G401.6 (cell line): ENCODE data around the gene KRT81.
"Not testable (repeated sequence)": the region's sequence is repeated elsewhere in the genome, so short reads cannot be mapped to it uniquely, and the experiment has no call there.

Source experiments
- FAIRE-seq: peaks from 2 replicates; lab custom pipeline; 2012; peaks lifted over from hg19 to GRCh38; lab: Jason Lieb, UNC

KRT81 gene

DNA sequence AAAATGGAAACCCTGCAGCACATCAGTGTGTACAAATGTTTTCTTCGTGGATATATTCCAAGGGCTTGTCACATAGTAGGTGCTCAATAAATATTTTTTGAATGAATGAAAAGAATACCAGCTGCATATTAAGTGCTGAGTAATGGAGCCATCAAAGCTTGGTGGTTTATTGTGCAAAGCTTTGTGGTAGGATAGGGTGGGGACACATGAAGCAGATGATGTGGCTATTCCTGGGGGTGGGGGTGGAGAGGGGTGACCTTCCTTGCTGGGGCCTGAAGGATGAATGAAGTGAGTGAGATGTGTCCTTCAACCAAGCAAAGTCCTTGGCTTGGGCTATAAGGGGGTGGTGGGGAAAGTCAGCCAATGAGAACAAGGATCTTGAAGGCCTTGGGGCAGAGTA, 4.3 kb upstream of the KRT81 start:
- no peak for FAIRE-seq

DNA sequence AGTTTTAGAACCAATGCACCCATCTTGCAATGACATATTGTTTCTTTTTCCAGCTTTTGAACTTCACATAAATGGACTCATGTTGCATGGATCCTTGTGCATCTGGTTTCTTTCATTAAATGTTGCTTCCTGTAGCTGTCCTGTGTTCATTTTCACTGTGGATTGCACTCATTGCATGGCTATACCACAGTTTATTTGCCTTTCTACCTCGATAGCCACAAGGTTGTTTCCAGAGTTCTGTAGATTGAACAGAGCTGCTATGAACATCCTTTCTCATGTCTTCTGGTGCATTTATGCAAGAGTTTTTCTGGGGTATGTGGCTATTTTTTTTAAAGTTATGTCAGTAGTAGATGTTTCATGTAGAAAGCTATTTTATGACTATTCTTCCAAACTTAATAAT, 3.5 kb upstream of the KRT81 start:
- no peak for FAIRE-seq

DNA sequence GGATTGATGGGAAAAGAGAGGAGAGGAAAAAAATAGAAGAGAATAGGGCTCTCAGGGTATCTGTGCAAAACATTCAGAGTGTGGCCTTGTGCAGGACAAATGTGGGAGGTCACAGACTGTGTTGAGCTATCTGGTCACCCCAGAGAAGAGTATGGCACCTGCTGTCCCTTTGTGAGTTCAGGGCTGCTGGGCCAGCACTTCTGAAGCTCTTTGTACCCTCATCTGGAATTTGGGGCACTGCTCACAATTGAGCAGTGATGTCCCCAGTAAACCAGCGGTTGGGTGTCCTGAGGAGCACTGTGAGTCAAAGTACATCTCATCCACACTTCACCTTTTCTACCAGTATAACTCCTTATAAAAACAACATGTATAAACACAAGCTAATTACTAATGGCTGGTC, 2.6 kb upstream of the KRT81 start:
- no peak for FAIRE-seq

DNA sequence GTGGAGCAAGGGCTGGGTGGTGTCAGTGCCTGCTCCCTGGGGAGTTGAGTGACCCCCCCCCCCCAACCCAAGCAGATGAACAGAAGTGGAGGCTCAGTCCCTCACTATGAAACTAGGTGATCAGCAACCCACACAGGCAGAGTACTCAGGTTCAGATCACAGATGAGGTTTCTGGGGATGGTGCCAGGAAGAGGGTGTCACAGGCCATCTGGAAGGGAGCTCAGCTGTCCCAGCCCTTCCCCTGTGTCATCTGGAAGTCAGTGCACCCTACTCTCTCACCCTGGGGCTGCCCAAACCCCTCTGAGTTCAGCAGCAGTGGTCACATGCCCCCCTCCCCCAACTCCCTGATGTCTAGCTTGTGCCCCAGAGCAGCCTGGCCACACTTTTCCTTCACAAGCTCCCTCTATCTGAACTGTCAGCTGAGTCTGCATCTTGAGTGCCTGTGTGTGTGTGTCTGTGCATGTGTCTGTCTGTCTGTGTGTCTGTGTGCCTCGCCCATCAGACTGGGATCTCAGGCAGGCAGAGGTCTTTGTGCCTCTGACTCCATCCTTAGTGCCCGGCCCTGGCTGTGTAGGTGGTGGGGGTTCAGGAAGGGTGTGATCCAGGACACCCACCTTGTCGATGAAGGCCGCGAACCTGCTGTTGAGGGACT, 725 bp downstream of the KRT81 start:
- FAIRE-seq, result not testable (repeated sequence)

DNA sequence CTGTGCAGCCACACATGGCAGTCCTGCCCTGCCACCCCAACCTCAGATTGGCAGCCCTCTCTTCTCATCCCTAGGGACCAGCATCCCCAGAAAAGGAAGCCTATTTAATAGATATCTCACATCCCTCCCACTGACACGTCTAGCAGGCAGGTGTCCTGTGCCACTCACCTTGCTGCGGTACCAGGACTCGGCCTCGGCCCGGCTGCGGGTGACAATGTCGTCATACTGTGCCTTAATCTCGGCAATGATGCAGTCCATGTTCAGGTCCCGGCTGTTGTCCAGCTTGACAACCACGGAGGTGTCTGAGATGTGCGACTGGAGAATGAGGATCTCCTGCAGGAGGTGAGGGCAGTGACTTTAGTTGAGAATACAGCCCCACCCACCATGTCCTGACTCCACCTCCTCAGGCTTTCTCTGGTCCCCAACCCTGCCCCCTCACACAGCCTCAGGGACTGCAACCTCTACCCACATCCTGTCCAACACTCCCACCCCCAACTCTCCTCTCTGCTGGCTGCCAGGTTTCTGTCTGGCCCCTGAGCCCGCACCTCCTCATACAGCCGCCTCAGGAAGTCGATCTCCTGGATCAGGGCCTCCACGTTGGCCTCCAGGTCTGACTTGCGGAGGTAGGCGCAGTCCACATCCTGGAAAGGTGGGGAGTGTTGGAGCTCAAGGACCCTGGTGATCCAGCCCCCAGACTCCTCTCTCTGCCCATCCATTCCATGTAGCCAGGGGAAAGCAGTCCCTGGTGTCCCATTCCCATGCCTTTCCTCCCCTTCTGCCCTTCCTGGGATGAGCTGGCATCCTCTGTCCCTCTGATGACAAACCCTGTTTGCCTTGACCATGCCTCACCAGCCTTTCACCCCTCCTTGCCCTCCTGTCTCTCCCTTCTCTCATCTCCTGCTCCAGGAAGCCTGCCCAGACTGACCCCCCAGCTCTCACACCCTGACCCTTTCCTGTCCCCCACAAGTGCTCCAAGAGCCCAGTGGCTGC, 3.2 kb downstream of the KRT81 start:
- FAIRE-seq, result not testable (repeated sequence)

DNA sequence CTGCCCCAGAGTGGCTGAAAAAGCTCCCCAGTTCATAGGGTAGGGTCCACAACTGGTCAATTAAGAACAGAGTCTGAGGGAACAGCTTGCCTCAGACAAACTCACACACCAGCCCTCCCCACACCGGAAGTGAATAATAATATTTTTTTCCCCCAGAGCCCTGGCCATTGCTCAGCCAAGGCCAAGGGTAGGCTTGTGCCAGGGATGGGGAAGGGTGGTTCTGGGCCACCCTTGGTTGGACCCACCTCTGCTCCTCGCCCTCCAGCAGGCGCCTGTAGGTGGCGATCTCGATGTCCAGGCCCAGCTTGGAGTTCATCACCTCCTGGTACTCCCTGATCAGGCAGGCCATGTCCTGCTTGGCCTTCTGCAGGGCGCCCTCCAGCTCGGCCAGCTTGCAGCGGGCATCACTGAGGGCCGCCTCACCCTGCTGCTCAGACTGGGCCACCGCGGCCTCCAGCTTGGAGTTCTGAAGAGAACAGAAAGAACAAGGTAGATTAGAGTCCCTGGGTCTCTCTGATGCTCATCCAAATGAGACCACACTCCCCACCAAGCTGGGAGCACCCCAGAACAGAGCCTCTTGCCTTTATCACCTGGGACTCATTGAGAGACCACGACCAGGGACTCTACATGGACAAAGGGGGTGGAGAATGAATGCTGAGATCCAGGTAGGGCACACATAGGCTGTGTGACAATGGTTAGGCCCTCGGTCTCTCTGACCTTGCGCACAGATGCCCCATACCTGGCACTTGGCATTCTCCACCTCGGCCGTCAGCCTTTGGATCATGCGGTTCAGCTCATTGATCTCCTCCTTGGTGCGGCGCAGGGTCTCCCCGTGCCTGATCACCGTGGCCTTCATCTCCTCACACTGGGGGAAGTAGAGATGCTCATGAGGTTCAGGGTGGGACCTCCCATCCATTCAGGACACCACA, 4.2 kb downstream of the KRT81 start:
- FAIRE-seq, result not testable (repeated sequence)

DNA sequence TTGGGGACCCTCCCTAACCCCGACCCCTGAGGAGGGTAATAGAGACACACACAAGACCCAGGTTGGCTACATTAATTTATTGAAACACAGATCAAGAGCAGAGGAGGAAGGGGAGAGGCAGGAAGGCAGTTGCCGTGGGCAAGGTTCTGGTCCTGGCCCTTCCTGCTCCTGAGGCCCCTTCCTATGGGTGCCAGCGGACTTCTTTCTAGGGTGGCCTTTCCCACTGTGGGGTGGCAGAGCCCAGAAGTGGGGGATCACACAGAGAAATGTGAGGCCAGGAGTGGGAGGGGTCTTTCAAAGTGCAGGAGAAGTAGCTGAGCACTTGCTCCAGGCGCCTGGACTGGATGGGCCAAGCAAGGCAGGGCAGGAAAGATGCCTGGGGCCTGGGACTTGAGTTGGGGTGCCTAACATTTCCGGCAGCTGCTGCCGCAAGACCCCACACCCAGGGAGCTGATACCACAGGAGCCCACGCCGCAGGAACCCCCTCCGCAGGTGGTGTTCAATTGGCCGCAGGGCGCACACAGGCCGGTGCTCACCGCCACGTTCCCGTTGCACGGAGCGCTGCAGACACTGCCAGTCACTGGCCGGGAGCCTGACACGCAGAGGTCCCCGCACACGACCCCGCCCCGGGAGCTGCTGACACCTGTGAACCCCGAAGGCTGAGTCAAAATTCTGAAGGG, 5.3 kb downstream of the KRT81 start:
- no peak for FAIRE-seq

DNA sequence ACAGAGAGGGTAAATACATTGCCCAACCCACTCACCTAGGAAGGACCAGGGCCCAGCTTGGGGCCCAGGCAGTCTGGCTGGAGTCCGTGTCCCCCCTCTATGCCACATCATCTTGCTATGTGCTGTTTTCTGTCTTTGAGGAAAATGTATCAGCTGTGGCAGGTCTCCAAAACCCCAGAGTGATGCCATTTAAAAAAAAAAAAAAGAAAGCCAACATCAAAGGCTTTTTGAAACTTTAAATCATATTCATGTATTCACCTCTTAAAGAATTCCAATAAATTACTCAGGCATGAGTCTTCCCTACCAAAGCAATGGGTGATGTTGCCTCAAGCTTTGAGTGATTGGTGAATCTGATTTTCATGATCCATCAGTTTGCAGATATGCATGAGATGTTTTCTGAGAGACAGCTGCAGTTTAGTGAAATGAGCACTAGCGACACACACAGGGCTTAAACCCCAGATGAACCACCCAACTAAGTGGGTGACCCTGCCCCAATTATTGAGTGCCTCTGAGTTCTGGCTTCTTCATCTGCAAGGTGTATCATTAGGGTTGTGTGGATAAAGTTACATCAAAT, 6.1 kb downstream of the KRT81 start:
- no peak for FAIRE-seq

DNA sequence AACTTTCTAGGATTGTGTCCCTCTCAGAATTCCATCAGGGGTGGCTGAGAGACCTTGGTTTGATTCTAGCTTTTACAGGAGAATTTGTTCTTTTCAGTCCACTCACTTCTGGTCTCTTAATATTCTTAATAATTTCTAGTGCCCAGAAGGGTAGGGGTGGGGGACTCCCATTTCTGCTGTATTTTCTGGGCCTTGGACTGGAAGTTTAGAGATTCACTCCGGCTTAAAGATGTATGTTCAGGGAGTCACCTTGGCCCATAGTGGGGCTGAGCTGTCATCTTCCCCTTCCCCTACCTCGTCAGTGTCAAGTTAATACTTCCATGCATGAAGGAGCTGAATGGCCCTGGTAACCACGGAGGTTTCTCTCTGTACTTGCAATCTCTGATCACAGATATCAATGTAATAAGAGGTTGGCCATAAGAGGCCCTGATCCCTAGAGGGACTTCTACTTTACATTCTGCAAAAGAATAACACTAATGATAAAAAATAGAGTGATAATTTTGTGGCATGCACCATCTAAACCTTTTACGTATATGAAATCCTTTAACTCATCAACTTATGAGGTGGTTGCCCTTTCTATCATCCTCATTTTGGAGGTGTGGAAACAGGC, 6.7 kb downstream of the KRT81 start:
- FAIRE-seq, result no peak

DNA sequence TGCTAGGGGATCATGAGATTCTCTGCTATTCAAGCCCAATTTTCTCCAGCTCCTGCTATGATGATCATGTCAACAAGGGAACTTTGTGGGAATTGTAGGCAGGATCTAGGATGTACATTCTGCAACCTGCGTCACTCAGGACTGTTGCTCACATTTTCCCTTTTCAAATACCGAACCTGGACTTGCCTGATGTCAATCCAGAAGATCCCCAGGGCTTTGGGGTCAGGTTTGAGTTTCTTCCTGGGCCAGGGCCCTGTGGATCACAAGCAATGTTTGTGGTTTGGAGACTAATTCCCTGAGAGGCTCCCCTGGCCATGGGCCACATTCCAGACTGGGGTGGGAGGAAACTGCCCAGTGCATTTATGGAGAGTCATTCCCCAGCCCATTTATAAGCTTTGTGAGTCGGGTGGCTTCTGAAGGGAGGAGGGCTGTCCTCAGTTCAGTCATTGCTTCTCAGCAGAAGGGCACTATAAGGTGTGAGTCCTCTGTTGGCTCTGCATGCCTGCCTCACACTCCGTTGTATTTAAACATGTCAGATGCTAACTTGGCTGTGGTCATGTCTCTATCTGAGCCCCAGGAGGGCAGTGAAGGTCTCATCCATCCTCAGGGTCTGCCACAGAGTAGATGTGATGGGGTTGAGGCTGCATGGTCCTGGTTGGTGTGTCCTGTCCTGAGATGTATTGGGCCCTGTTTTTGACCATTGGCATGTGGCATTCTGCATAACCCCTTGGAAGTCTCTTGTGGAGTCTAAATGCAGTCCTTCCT, 10.4 kb downstream of the KRT81 start:
- no peak for FAIRE-seq

DNA sequence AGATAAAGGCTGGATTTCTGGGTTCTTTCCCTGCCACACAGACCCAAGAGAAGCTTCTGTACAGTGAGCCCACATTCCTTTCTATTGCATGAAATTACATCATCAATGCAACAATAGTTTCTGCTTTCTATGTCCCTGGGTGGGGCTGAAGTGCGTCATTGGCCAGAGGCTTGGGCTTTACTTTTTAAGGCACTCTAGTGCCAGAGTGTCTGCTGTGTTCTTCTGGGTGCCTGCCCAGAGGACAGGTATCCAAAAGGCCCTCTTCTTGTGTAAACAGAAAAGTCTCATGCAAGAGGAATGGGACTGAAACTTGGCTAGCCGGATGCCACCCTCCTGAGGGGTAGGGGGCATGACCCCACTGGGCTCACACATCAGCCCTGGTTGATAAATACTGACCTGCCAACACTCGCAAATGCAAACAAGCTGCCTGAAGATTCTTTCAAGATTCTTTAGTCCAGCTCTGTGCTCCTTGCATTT, 11.0 kb downstream of the KRT81 start:
- FAIRE-seq, result no peak

DNA sequence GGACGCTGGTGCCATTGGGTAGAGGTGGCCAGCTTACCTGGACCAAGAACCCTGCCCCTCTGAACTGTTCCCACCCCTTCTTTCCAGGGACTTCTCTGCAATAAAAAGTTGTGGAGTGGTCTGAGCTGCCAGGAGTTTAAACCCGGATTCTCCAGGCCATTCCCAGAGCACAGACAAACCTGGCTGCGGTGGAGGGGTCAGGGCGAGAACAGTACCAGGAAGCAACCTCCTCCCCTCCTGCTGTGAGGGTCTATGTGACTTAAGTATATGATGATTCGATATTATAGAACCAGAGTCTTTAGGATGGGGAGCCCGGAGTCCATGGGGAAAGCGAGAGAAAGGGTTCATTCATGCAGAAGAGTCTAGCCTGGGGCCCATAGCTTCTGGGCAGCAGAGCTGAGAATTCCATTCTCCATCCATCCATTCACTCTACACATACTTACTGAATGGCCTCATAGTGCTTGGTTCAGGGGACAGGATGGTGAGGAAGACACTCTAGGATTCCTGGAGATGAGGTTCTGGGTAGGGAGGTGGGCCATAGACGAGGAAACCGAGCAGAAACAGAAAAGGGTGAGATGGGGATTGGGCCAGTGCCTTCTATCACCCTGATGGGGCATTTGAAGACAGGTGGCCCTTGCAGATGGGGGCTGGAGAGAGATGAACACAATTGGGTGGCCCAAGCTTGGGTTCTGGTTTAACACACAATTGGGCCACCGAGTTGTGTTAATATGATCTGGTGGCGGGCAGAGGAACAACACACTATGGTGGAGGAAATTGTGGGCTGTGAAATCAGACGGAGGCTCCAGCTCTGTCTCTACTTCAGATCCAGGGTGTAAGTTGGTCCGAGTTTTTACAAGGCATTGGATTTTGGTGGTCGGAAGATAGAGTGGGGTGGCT, 11.7 kb downstream of the KRT81 start:
- FAIRE-seq, result no peak

DNA sequence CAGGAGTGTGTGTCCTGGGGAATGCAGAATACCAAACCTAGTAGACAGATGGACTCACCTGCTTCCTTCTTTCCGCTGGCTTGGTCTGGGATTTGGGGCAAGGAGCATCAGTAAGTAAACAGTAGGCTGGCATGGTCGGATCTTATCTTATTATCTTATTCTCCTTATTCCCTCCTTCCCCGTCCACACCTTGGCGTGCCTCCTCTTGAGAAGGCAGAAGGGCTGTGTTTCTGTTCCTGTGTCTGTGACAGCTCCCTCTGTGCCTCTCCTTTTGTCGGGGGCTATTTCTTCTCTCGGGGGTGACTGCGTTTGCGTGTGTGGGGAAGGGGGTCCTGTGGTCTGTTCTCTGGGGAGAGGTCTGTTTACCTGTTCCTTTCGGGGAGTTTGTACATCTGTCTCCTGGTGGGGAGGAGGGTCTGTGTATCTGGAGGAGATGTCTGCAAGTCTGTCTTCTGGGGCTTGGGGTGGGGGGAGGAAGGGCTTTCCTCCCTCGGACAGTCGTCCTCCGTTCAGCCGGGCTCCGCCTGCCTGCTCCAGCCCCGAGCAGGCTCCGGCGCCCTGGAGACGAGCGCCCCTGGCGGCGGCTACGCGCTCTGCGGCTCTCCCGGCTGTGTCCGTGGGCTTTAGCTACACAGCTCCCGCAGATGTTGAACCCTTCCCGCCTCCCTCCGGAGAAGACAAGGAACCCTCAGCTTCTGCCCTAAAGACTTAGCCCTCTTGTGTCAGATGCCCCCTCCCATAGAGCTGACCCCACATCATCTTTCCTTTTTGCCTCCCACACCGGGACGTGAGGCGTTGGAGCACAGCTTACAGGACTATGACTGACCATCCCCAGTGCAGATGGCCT, 12.5 kb downstream of the KRT81 start:
- no peak for FAIRE-seq

DNA sequence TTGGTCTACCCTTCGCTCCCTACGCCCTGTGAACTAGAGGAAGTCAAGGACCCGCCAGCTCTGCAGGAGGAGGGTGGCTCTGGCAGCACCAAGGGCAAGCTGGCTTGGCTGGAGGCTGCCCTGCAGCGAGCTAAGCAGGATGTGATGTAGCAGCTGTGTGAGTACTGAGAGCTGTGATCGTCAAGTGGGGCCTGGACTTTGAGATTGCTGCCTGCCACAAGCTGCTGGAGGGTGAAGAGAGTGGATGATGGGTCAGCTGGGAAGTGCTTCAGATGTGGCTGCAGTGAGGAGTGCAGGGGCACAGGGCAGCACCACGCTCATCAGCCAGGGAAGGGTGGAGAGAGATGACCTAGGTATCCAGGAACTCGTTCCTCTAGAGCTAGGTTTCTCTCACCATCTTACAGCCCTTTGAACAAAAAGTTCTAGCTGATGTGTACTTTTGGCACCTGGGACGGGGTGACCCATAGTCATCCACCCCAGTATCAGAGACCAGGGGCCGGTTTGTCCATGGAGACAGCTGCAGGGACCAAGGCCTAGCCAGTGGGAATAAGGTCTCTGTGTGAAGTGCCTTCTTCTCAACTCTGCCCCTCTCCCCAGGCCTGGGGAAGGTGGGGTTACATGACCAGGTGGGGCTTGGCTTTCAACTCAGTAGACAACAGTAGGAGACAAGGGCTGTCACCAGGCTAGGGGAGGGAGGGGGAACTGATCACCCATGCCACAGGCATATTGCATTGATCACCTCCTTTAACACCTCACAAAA, 13.7 kb downstream of the KRT81 start:
- no peak for FAIRE-seq

DNA sequence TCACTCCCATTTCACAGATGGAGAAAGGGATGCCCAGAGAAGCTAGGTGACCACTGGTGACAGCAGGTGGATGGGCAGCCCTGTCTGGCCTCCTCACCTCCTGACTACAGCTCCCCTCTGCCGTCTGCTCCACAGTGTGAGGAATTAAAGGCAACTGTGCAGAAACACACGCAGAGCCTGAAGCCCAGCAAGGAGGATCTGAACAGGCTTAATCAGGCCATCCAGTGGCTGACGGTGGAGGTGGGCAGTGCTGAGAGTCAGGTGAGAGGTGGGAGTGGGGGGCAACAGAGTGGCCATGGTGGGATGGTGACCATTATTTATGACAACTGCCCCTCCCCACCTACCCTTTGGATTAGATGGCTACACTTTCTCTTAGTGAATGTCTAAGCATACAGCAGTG, 15.6 kb downstream of the KRT81 start:
- FAIRE-seq, result no peak

DNA sequence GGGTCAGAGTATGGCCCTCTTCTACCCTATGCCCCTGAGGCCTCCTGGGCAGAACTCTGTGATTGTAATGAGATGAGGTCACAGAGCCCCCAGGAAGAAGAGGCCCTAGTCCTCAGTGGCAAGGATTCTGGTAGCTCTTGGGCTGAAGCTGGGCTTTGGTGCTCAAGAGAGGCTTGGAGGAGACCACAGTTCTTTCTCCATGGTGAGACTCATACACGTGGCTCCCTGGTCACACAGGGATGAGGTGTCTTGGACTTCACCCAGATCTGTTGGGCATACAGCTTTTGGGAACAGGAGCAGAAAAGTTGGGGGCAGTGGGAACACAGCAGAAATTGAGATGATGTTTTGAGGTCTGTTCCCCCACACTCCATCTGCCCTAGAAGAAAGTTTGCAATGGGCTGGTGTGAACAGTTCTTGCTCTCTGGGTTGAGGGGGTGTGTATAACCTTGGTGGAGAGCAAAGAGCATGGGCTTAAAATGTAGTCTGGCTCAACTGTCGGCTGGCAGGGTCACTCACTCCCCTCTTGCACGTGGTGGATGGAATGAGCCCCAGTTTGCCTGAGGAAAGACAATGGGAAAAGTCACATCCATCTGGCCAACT, 16.7 kb downstream of the KRT81 start, which contains the start of gene KRT86:
TSS of gene KRT86 (plus strand) at position 125 of the 600 bp plus-strand sequence. CDS start 27,272 bp downstream, outside the sequence.
- FAIRE-seq, result no peak

DNA sequence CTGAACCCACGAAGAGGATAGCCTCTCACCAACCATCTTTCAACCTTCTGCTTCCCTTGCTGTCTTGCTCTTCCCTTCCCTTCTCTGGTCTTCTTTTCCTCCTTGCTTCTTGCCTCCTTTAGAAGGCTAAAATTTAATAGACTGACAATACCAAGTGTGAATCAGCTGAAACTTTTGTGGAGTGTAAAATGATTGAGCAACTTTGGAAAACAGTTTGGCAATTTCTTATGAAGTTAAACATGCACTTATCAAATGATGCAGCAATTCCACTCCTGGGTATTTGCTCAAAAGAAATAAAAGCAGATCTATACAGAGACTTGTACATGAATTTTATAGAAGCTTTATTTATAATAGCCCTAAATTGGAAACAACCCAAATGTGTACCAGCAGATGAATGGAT, 20.2 kb downstream of the KRT81 start:
- no peak for FAIRE-seq
